Measurements from ENCODE around the gene ARL6IP1. TPM values are rescaled to one million over a fixed set of nuclear protein-coding genes. Genes with fewer than 3 reads are reported as not detected.

The ARL6IP1 gene
- total and polyA plus RNA-seq, 2 of the 4 experiments (the other 2 are of a cell fraction) = 78.1 to 190 TPM

- H3K23ac ChIP-seq (ENCODE audit: low read depth, low read length) = peak overlapping the region; percentile 74
- H2BK15ac ChIP-seq (ENCODE audit: low read depth, low read length) = no peak overlapping the region
- H3K4ac ChIP-seq (ENCODE audit: low read depth, low read length) = peak overlapping the region; percentile 64; the same call in 1 of the 2 replicates
- H3K18ac ChIP-seq (ENCODE audit: low read depth, low read length) = no peak overlapping the region
- H4K20me1 ChIP-seq (ENCODE audit: insufficient read depth, low read length) = peaks cover 18% of the 10 kb centered on the region; the same call in 1 of the 2 replicates
- DNase-seq = no peak
- ChIA-PET POLR2A (ENCODE audit: unreplicated experiment) (interaction anchor here (0.6 to 1.0 kb wide), 2 partner anchors 10 to 724 kb away, joined by 3 read pairs; no protein-coding TSS in a partner anchor), CTCF (no interaction called here)
- H2AK5ac ChIP-seq (ENCODE audit: low read depth, low read length) = no peak overlapping the region
- H2BK120ac ChIP-seq (ENCODE audit: low read depth, low read length) = no peak overlapping the region
- peaks cover 2% of the 10 kb centered on the region for H3K4me1 ChIP-seq (ENCODE audit: control insufficient read depth, insufficient read depth, low read length)
- H3K27ac ChIP-seq (ENCODE audit: insufficient read depth, low read length) = peak overlapping the region; percentile 36; the same call in 1 of the 2 replicates
- TF ChIP-seq BHLHE40 (IDR thresholded peaks at IDR 0.05; ENCODE audit: low read depth, low read length) (no peak), FOS (IDR thresholded peaks at IDR 0.05; ENCODE audit: low read depth, low read length) (no peak), NFE2L2 (IDR thresholded peaks at IDR 0.05; ENCODE audit: low read depth, low read length) (no peak), MAFK (IDR thresholded peaks at IDR 0.05; ENCODE audit: low read depth, low read length) (no peak), RAD21 (IDR thresholded peaks at IDR 0.05; ENCODE audit: low read length) (no peak), RCOR1 (IDR thresholded peaks at IDR 0.05; ENCODE audit: insufficient replicate concordance, low read length) (no peak), CEBPB (IDR thresholded peaks at IDR 0.05; ENCODE audit: low read depth, low read length) (no peak), RFX5 (IDR thresholded peaks at IDR 0.05; ENCODE audit: low read depth, low read length) (no peak), MXI1 (IDR thresholded peaks at IDR 0.05; ENCODE audit: borderline replicate concordance, low read depth, low read length) (no peak), POLR2A (IDR thresholded peaks at IDR 0.05; ENCODE audit: low read depth, low read length) (no peak), SMC3 (IDR thresholded peaks at IDR 0.05; ENCODE audit: low read depth, low read length) (no peak), CHD1 (IDR thresholded peaks at IDR 0.05; ENCODE audit: low read depth, low read length) (no peak), MAZ (IDR thresholded peaks at IDR 0.05; ENCODE audit: borderline replicate concordance, low read depth, low read length) (no peak)
- TF ChIP-seq, protein P1, sequence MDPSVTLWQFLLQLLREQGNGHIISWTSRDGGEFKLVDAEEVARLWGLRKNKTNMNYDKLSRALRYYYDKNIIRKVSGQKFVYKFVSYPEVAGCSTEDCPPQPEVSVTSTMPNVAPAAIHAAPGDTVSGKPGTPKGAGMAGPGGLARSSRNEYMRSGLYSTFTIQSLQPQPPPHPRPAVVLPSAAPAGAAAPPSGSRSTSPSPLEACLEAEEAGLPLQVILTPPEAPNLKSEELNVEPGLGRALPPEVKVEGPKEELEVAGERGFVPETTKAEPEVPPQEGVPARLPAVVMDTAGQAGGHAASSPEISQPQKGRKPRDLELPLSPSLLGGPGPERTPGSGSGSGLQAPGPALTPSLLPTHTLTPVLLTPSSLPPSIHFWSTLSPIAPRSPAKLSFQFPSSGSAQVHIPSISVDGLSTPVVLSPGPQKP (IDR thresholded peaks at IDR 0.05; ENCODE audit: borderline replicate concordance, low read depth, low read length) = no peak
- TF ChIP-seq, protein P2, sequence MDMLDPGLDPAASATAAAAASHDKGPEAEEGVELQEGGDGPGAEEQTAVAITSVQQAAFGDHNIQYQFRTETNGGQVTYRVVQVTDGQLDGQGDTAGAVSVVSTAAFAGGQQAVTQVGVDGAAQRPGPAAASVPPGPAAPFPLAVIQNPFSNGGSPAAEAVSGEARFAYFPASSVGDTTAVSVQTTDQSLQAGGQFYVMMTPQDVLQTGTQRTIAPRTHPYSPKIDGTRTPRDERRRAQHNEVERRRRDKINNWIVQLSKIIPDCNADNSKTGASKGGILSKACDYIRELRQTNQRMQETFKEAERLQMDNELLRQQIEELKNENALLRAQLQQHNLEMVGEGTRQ (IDR thresholded peaks at IDR 0.05; ENCODE audit: low read depth, low read length) = no peak
- TF ChIP-seq, protein P3, sequence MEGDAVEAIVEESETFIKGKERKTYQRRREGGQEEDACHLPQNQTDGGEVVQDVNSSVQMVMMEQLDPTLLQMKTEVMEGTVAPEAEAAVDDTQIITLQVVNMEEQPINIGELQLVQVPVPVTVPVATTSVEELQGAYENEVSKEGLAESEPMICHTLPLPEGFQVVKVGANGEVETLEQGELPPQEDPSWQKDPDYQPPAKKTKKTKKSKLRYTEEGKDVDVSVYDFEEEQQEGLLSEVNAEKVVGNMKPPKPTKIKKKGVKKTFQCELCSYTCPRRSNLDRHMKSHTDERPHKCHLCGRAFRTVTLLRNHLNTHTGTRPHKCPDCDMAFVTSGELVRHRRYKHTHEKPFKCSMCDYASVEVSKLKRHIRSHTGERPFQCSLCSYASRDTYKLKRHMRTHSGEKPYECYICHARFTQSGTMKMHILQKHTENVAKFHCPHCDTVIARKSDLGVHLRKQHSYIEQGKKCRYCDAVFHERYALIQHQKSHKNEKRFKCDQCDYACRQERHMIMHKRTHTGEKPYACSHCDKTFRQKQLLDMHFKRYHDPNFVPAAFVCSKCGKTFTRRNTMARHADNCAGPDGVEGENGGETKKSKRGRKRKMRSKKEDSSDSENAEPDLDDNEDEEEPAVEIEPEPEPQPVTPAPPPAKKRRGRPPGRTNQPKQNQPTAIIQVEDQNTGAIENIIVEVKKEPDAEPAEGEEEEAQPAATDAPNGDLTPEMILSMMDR (conservative IDR thresholded peaks at IDR 0.05; ENCODE audit: low read depth, low read length) = no peak
- H2BK20ac ChIP-seq (ENCODE audit: low read depth, low read length) = no peak overlapping the region
- no peaks in the 10 kb centered on the region for H3K27me3 ChIP-seq (ENCODE audit: control insufficient read depth, insufficient read depth, low read length)
- H3K9me3 ChIP-seq (ENCODE audit: control insufficient read depth, insufficient read depth, low read length) = no peaks in the 10 kb centered on the region
- H3K4me3 ChIP-seq (ENCODE audit: insufficient read depth, low read depth, low read length) = peak overlapping the region; percentile 70
- dilution Hi-C loops (cut with HindIII; ENCODE audit: low sequenced_read_pairs, unreplicated experiment) (no loop called here), in situ Hi-C loops (cut with MboI; ENCODE audit: low sequenced_read_pairs) (no loop called here), intact Hi-C loops (cut with micrococcal nuclease) (loop anchor here (1.0 to 10.0 kb wide), 2 partner anchors 10 to 265 kb away; partner anchors contain the start of genes COQ7 and RPS15A)
- peak overlapping the region; percentile 2 for H2BK5ac ChIP-seq (ENCODE audit: low read depth, low read length, poor library complexity, severe bottlenecking)
- H3K9ac ChIP-seq (ENCODE audit: low read depth, low read length) = peak overlapping the region; percentile 62
- H3K36me3 ChIP-seq (ENCODE audit: control insufficient read depth, insufficient read depth, low read length) = peaks cover 1% of the 10 kb centered on the region; the same call in 1 of the 2 replicates
- H4K5ac ChIP-seq (ENCODE audit: low read depth, low read length) = no peak overlapping the region
- H3K4me2 ChIP-seq (ENCODE audit: low read depth, low read length) = peak overlapping the region; percentile 92
- peaks cover 9 to 19% of the 10 kb centered on the region in 2 experiments; a peak in 3 of 4 replicates for H3K79me1 ChIP-seq (ENCODE audit: low read depth in 1 of 2, low read length in 2 of 2)
- no peak overlapping the region for H2AFZ ChIP-seq (replicated peaks; ENCODE audit: low read length, poor library complexity)
- ATAC-seq (ENCODE audit: low read depth) = no peak
- BruUV-seq (replicated peaks) = no TSS peak
- 0% methylated on average over 1 of the region's 8 CpGs; no CpG with 5 or more reads in 1 of the 2 experiments for WGBS, 2 experiments (ENCODE audit: extremely low coverage in 2 of 2, insufficient read length in 1 of 2)
- peak overlapping the region; percentile 35; the same call in 1 of the 2 replicates for H3K14ac ChIP-seq (replicated peaks; ENCODE audit: low read depth, low read length)
- peak overlapping the region; percentile 77; the same call in 1 of the 2 replicates for H3K56ac ChIP-seq (ENCODE audit: extremely low read depth, insufficient read depth, low read length)
- H2AK9ac ChIP-seq (replicated peaks; ENCODE audit: low read depth, low read length, poor library complexity) = no peak overlapping the region
- H4K8ac ChIP-seq (ENCODE audit: low read depth in 2 of 2, low read length in 2 of 2) = 0 out of 4 replicates have a peak overlapping the region, but pooled peaks of 1 of the 2 experiments have one; percentile 1
- no peak overlapping the region for H4K91ac ChIP-seq (ENCODE audit: insufficient read depth, low read depth, low read length)
- H3K9me1 ChIP-seq (ENCODE audit: insufficient read depth, low read length) = no peaks in the 10 kb centered on the region
Measured at GRCh38 chr16:18800293-18800692, 1.1 kb downstream of the ARL6IP1 start.
